Femur (tissue), 1 donor: ENCODE measurements around the gene BCL2L1.
A peak's percentile ranks its signal among the peaks of the same experiment; 100 is the strongest.
"Not testable (repeated sequence)": the region's sequence is repeated elsewhere in the genome, so short reads cannot be mapped to it uniquely, and the experiment has no call there.

Experiments used
- DNase-seq: peaks from one replicate; pipeline ENCODE4 v3.0.0-alpha.2; 2017

Gene BCL2L1

DNA sequence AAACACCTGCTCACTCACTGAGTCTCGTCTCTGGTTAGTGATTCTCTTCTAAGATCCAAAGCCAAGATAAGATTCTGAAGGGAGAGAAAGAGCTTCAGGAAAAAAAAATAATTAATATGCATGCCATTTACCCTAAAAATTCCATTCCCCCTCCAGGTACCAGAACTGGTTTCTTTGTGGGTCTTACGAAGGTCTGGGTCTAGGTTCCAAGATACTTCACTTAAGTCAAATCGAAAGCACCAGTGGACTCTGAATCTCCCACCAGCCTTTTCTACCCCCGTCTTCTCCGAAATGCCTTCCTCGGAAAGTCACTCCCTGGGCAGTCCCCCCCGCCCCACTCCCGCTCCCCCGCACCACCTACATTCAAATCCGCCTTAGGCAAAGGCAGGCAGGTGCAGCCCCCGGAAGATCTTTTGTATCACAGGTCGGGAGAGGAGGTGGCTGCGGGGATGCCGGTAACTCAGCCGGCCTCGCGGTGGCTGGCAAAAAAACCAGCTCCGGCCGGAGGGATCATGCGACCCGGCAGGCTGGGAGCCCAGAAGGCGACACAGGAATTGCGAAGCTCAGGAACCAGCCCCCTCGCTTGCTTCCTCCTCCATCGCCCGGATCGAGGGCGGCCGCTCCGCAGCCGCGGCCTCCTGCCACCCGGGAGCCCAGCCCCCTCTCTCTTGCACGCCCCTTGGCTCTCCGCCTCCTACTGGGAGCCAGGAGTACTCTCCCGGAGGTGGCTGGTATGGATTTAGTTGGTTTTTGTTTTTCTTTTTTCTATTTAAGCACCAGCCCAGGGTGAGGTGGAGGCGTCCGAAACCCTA lies at the start of gene BCL2L1:
Gene BCL2L1 (minus strand): TSS at position 612 of the 812 bp plus-strand sequence. CDS start 650 bp downstream, outside the sequence.
- DNase-seq, result peak; percentile 90

- no peak for DNase-seq
Observed at GRCh38 chr20:31770243-31770642, 47.6 kb upstream of the BCL2L1 start.

GRCh38 chr20:31769681-31770080 lies 47.0 kb upstream of the BCL2L1 start:
- no peak for DNase-seq

DNA sequence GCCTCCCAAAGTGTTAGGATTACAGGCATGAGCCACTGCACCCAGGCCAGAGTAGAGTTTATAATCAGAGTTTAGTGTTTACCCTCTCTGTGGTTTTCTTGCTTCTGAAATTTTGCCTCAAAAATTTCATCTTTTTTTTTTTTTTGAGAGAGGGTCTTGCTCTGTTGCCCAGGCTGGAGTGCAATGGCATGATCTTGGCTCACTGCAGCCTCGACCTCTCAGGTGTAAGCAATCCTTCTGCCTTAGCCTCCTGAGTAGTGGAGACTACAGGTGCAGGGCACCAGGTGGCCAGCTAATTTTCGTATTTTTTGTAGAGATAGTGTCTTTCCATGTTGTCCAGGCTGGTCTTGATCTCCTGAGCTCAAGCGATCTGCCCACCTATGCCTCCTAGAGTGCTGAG lies 45.1 kb upstream of the BCL2L1 start:
- no peak for DNase-seq

DNA sequence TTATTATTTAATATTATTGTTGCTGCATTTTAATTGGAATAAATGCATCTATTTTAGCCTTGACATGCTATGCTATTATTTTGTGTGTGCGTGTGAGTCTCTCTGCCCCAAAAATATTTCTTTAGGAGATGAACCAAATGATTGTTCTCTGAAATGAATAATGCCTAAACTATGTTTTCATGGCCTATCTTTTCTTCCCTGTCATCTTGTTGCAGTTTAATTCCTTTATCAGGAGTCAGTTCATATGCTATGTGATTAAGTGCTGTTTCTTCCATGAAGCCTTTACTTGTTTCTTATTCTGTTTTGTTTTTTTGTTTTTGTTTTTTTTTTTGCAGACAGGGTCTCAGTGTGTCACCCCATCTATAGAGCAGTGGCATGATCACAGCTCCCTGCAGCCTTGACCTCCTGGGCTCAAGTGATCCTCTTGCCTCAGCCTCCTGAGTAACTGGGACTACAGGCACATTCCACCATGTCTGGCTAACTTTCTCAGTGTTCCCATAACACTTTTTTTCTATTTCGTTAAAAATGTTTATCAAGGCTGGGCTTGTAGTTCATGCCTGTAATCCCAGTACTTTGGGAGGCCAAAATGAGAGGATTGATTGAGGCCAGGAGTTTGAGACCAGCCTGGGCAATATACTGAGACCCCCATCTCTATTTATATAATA lies 42.1 kb upstream of the BCL2L1 start:
- no peak for DNase-seq

DNA sequence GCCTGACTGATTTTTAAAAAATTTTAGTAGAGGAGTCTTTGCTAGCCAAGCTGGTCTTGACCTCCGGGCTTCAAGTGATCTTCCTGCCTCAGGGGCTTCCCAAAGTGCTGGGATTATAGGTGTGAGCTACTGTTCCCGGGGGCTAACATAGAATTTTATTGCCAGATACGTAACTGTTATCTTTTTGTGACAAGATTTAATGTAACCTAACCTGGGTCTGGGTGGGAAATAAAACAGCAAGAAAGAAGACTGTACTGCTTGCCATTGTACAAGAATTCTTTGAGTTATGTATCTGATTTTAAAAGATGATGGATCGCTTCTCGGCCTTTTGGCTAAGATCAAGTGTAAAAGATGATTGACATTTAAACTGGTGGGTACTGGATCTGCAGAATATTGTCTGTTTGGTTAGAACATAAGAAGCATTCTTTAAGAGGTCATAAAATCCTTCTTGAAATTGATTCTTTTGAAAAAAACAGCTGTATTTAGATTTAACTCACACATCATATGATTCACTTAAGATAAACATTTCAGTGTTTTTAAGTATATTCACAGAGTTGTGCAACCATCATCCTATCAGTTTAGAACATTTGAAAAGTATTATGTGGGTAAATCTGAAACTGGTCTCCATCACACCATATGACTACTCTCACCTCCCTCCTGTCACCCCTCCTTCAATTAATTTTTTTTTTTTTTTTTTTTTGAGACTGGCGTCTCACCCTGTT lies 38.0 kb upstream of the BCL2L1 start:
- no peak for DNase-seq

DNA sequence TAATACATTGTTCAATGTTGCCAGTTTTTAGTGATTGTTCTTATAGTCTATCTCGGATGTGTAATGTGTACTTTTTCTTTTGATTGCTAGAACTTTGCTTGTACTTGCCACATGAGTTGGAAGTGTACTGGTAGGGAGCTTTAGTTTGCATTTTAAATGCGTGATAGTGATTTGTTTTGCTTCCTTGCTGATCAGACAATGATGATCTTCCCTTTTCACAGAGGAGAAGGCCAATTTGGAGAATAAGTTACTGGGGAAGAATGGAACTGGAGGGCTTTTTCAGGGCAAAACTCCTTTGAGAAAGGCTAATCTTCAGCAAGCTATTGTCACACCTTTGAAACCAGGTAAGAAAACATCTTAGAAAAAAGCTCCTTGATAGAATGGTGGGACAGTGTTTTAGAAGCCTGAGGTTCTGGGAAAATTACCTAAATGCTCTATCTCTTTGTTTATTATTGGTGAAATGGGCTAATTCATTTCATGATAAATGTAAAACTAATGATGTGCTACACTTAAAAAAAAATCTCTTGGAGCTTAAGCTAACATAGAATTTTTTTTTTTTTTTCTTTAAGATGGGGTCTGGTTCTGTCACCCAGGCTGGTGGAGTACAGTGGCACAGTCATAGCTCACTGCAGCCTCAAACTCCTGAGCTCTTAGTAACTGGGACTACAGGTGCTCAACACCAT lies 37.3 kb upstream of the BCL2L1 start:
- DNase-seq, result no peak

DNA sequence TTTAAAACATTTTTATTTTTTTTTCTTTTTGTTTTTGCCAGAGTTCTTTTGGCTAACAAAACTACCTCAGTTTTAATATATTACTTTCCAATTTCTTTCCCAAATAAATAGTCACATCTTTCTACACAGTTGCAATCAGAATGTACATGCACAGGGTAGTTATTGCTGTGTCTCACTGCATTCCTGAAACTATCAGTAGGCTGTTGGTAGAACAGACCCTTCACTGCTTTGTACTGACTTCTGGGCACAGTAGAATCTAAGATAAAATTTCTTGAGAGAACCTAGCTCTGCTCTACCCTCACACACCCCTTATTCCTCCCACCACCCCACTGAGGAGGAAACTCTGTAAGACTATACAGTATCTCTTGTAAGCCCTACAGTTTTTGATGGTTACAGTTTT lies 36.3 kb upstream of the BCL2L1 start:
- no peak for DNase-seq

DNA sequence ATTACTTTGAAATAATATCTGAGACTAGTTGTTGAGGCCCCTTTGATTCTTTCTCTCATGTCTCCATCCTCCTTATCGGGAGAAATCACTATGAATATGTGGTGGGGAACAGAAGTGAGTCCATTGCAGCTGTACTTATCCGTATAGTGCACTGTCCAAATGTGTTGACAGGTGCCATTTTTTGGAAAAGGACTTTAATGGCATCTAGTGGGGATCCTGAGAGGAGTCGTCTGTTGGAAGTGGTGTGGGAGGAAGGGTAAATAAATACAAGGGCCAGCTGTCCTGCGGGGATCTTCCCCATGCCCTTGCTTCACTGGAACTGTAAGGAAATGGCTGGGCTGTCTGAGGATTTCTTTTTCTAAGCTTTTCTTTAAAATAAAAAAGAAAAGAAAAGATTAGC lies 35.9 kb upstream of the BCL2L1 start:
- no peak for DNase-seq

DNA sequence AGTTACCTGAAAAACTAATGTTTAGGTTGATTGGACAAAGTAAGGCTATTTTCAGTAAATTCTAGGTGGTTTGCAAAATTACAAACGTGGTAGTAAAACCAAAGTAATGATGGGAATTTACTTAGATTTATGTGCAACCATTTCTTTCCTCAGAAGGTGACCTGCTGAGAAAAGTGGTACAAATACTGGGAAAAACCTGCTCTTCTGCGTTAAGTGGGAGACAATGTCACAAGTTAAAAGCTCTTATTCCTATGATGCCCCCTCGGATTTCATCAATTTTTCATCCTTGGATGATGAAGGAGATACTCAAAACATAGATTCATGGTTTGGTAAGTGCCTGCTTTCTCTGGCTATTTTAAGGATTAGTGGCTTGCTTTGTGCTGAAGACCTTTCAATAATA lies 34.6 kb upstream of the BCL2L1 start:
- DNase-seq, result no peak

DNA sequence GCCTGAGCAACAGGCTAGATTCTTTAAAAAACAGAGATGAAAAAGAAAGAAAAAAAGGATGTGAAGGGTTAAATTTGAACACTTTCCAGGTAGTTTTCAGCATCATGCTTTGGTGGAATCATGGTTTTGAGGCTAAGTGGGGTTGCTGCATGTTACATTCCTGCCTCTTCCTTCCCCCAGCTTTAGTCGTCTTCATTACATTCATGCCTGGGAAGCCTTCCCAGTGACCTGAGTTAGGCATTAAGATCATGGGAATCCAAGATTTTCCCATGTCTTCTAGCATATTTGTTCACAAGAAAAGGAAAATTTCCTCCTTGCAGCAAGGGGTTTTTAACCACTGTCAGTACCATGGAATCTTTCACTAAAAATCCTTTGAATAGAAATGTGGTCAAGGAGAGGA lies 28.5 kb upstream of the BCL2L1 start:
- no peak for DNase-seq

DNA sequence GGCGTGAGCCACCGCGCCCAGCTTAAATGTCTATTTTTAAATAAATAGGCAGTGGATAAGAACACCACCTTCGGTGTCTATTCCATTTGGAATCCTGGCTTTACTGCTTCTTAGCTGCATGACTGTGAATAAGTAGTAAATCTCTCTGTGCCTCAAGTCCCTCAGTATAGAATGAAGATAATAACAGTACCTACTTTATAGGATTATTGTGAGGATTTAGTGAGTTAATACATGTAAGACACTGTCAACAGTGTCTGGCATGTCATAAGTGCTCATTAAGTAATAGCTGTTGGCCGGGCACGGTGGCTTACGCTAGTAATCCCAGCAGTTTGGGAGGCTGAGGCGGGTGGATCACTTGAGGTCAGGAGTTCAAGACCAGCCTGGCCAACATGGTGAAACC lies 26.6 kb upstream of the BCL2L1 start:
- DNase-seq, result no peak

DNA sequence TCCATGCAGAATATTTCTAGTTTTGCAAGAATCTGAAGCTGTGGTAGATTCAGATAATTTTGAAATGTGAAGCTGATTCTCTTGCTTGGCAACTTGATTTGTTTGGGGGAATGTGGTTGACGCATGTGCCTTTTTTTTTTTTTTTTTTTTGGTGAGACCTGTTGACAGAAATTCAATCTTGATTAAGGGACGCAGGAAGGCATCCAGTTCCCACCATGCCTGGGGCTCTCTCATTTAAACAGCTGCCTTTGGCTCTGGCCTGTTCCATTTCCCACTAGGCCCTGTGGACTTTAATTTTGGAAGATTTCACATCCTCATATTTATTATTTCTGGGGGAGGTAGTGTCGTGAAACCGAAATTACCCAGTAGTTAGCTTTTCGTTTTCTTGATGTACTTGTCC lies 25.0 kb upstream of the BCL2L1 start:
- DNase-seq, result peak; percentile 62

DNA sequence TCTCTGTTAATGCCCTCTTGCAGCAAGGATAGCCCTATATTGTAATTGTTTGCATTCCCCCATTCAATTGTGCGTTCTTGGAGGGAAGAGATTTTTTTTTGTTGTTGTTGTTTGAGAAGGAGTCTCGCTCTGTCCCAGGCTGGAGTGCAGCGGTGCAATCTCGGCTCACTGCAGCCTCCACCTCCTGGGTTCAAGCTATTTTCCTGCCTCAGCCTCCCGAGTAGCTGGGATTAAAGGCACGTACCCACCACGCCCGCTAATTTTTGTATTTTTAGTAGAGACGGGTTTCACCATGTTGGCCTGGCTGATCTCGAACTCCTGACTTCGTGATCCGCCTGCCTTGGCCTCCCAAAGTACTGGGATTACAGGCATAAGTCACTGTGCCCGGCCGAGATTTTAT lies 24.4 kb upstream of the BCL2L1 start:
- DNase-seq, result not testable (repeated sequence)

GRCh38 chr20:31746068-31746878 lies 23.6 kb upstream of the BCL2L1 start:
- no peak for DNase-seq

GRCh38 chr20:31740656-31741323 lies 18.1 kb upstream of the BCL2L1 start:
- no peak for DNase-seq

GRCh38 chr20:31740208-31740607 lies 17.5 kb upstream of the BCL2L1 start:
- no peak for DNase-seq

DNA sequence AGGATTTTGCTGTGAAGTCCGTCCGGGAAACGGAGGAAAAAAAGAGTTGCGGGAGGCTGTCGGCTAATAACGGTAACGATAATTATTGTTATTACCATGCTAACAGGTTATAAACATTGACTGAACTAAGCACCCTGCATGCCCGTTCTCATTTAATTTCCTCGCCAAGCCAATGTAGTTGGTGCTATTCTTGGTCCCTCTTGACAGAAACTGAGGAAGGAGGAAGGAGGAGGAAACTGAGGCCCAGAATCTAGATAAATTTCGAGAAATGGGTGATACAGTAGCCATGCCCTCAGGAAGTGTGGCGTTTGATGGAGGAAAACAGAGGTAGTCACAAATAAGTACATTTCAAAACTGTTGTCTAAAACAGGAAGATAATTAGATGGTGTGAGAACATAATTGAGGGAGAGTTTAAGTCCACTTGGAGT lies 16.9 kb upstream of the BCL2L1 start:
- no peak for DNase-seq

GRCh38 chr20:31738729-31739549 lies 16.3 kb upstream of the BCL2L1 start, which contains the start of gene TPX2:
TPX2 (plus strand) TSS chr20:31739290; CDS start chr20:31757477, 18,187 bp downstream.
- peak; percentile 98 for DNase-seq

GRCh38 chr20:31731321-31731717 lies 8.7 kb upstream of the BCL2L1 start:
- no peak for DNase-seq
